Neural progenitor cell (in vitro differentiated cells): Measurements from ENCODE around the gene FBRSL1. TPM values are rescaled to one million over a fixed set of nuclear protein-coding genes. Genes with fewer than 3 reads are reported as not detected.

Experiments
- DNase-seq: peaks from one replicate; pipeline ENCODE4 v3.0.0-alpha.2; 2016; ENCODE audit warnings: low spot score
- H2AFZ ChIP-seq: fragments of 200-600 bp; sonication (generic); replicated peaks from 2 replicates; pipeline ENCODE4 v1.6.1; 2016; ENCODE audit warnings: antibody characterized with exemption
- H3F3A ChIP-seq: fragments of 200-600 bp; sonication (generic); 2 replicates; pipeline ENCODE4 v1.6.1; 2016; ENCODE audit warnings: antibody characterized with exemption, low read depth
- H3K27ac ChIP-seq: fragments of 200-600 bp; sonication (generic); 2 replicates; pipeline ENCODE4 v1.5.1; 2016; ENCODE audit warnings: mild to moderate bottlenecking
- H3K27me3 ChIP-seq: fragments of 200-600 bp; sonication (generic); 2 replicates; pipeline ENCODE4 v1.6.1; 2016; ENCODE audit warnings: mild to moderate bottlenecking, moderate library complexity
- H3K36me3 ChIP-seq: fragments of 200-600 bp; sonication (generic); 2 replicates; pipeline ENCODE4 v1.5.1; 2016
- H3K4me1 ChIP-seq: fragments of 200-600 bp; sonication (generic); 2 replicates; pipeline ENCODE4 v1.6.1; 2016; ENCODE audit warnings: mixed run types
- H3K4me2 ChIP-seq: fragments of 200-600 bp; sonication (generic); 2 replicates; pipeline ENCODE4 v1.6.1; 2016
- H3K4me3 ChIP-seq: fragments of 200-600 bp; sonication (generic); 2 replicates; pipeline ENCODE4 v1.5.1; 2016
- H3K79me2 ChIP-seq: fragments of 200-600 bp; sonication (generic); 2 replicates; pipeline ENCODE4 v1.6.1; 2016; ENCODE audit warnings: low read depth
- H3K9ac ChIP-seq: fragments of 200-600 bp; sonication (generic); 2 replicates; pipeline ENCODE4 v1.6.1; 2016
- H3K9me3 ChIP-seq: fragments of 200-600 bp; sonication (generic); 2 replicates; pipeline ENCODE4 v1.5.1; 2016; ENCODE audit warnings: low read depth
- H4K20me1 ChIP-seq: fragments of 200-600 bp; sonication (generic); 2 replicates; pipeline ENCODE4 v1.6.1; 2016; ENCODE audit warnings: low read depth
- H3K27ac Mint-ChIP-seq: 3 replicates; pipeline ENCODE4 v1.8.0; 2021; ENCODE audit warnings: mixed read lengths
- H3K27me3 Mint-ChIP-seq: 2 replicates; pipeline ENCODE4 v1.8.0; 2022; ENCODE audit warnings: low read depth, mild to moderate bottlenecking, inconsistent platforms, moderate library complexity, mixed read lengths; ENCODE audit not compliant: insufficient read depth
- H3K36me3 Mint-ChIP-seq: 3 replicates; pipeline ENCODE4 v1.8.0; 2021; ENCODE audit warnings: mixed read lengths
- H3K4me1 Mint-ChIP-seq: 3 replicates; pipeline ENCODE4 v1.8.0; 2021; ENCODE audit warnings: mixed read lengths
- H3K4me3 Mint-ChIP-seq: 3 replicates; pipeline ENCODE4 v1.8.0; 2021; ENCODE audit warnings: mild to moderate bottlenecking, moderate library complexity, mixed read lengths
- H3K9me3 Mint-ChIP-seq: 3 replicates; pipeline ENCODE4 v1.8.0; 2020; ENCODE audit warnings: mixed read lengths
- EZH2 ChIP-seq: fragments of 200-600 bp; sonication (generic); IDR thresholded peaks from 2 replicates; pipeline ENCODE4 v1.6.1; 2017; ENCODE audit warnings: antibody characterized with exemption, mild to moderate bottlenecking, moderate library complexity
- EZH2phosphoT487 ChIP-seq: fragments of 200-600 bp; sonication (generic); IDR thresholded peaks from 2 replicates; pipeline ENCODE4 v1.6.1; 2017; ENCODE audit warnings: antibody characterized with exemption
- total RNA-seq: library from RNA; depleted of rRNA; stranded (reverse); fragments of >200 nt; gene quantifications from 2 replicates; pipeline ENCODE4 v1.2.3, GENCODE V29; 2015; ENCODE audit warnings: low replicate concordance
- TF ChIP-seq, protein P1 (sequence below): fragments of 200-600 bp; sonication (generic); IDR thresholded peaks from 2 replicates; pipeline ENCODE4 v1.5.1; 2017; ENCODE audit warnings: antibody characterized with exemption, mild to moderate bottlenecking

FBRSL1 gene
- total RNA-seq, 1 donor from 2014 or later = 7.4 TPM

DNA sequence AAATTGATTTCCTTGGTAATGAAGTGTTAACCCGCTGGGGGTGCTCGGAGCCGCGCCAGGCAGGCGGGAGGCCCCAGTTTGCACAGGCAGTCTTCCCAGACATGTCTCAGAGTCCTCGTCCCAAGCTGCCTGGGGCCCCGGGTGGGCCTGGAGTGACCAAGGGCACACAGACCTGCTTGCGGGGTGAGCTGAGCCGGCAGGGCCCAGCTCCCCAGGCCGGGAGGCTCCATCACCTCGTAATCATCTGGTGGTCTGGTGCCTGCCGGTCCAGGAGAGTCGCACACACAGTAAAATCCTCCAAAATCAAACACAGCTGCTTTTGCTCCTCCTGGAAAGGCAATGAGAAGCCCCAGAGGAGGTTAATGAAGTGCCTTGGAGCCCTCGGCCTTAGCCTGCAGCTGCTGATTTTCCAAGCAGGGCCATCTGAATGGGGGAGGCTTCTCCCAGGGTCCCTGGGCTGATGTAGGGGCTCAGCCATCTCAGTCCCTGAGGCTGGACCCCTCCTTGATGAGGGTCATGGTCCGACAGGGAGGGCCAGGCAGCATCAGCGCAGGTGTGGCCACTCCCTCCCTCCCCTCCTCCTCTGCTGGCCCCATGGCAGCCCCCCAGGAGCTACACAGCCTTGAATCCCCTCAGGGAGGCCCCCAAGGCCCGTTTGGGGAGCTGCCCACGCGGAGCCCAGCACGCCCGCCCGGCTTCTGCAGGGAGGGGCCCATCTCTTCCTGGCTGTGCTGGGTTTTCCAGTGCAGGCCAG, 39.4 kb upstream of the FBRSL1 start:
- H3K9ac ChIP-seq = no peak overlapping the region
- no peaks in the 10 kb centered on the region for H3K79me2 ChIP-seq
- H3K4me3 ChIP-seq = no peak overlapping the region
- no peak overlapping the region for H3K4me2 ChIP-seq
- no peaks in the 10 kb centered on the region for H3K36me3 ChIP-seq
- H4K20me1 ChIP-seq = no peaks in the 10 kb centered on the region
- Mint-ChIP-seq H3K9me3 (peaks cover 6% of the 10 kb centered on the region), H3K4me1 (peaks cover 19% of the 10 kb centered on the region), H3K36me3 (no peaks in the 10 kb centered on the region), H3K27me3 (peaks cover 37% of the 10 kb centered on the region), H3K27ac (no peak overlapping the region), H3K4me3 (no peak overlapping the region)
- H3F3A ChIP-seq = peaks cover 19% of the 10 kb centered on the region
- no peak for DNase-seq
- H3K9me3 ChIP-seq = no peaks in the 10 kb centered on the region
- TF ChIP-seq, protein P1, sequence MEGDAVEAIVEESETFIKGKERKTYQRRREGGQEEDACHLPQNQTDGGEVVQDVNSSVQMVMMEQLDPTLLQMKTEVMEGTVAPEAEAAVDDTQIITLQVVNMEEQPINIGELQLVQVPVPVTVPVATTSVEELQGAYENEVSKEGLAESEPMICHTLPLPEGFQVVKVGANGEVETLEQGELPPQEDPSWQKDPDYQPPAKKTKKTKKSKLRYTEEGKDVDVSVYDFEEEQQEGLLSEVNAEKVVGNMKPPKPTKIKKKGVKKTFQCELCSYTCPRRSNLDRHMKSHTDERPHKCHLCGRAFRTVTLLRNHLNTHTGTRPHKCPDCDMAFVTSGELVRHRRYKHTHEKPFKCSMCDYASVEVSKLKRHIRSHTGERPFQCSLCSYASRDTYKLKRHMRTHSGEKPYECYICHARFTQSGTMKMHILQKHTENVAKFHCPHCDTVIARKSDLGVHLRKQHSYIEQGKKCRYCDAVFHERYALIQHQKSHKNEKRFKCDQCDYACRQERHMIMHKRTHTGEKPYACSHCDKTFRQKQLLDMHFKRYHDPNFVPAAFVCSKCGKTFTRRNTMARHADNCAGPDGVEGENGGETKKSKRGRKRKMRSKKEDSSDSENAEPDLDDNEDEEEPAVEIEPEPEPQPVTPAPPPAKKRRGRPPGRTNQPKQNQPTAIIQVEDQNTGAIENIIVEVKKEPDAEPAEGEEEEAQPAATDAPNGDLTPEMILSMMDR = no peak
- no peak for TF ChIP-seq EZH2
- TF ChIP-seq EZH2phosphoT487 = no peak
- no peak overlapping the region for H2AFZ ChIP-seq
- H3K27ac ChIP-seq = no peak overlapping the region
- H3K27me3 ChIP-seq = peaks cover 59% of the 10 kb centered on the region
- peaks cover 12% of the 10 kb centered on the region for H3K4me1 ChIP-seq

DNA sequence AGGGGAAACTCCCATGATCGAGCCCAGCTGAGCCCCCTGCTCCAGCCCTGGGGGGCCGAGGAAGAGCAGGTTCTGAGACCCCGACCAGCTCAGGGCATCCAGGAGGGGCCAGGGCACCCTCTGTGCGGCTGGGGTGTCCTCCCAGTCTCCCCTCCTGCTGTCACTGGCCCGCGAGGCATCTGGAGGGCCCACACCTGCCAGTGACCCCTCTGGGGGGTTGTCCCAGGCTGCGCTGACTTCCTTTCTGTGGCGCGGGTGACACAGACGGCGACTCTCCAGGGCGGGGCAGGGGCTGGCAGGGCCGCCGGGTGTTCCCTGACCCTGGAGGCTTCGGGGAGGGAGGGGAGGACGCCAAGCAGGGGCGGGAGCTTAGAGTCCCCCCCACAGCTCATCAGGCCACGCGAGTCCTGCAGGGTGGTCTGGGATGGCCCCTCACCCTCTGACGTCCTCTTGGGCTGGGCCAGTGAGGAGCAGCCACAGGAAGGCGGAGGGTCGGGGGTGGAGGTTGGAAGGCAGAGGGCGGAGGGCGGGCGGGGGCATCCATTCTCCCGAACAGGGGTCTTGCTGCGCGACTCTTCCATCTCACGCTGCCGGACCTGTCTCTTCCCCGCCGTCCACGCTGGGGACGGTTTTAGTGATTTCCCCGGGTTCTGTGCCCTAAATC, 38.6 kb upstream of the FBRSL1 start:
- H3K27me3 ChIP-seq = peaks cover 59% of the 10 kb centered on the region
- peaks cover 37% of the 10 kb centered on the region for H3K27me3 Mint-ChIP-seq

DNA sequence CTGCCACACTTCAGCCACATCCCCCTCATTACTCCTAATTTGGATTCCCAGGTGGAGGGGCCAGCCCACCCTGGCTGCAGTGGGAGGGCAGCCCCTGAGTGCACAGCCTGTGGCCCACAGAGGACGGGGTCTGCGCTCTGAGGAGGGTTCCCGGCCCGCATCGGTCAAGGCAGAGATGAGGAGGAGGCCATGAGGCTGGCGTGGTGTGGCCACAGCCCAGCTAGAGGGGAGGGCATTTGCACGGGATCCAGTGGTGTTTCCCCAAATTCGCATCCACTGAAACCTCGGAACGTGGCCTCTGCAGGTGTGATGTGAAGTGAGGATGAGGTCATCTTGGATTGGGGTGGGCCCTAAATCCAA, 38.1 kb upstream of the FBRSL1 start:
- TF ChIP-seq, protein P1 = no peak
- TF ChIP-seq EZH2 (no peak), EZH2phosphoT487 (no peak)
- Histone ChIP-seq H3K9ac (no peak overlapping the region), H3K9me3 (no peaks in the 10 kb centered on the region), H4K20me1 (no peaks in the 10 kb centered on the region), H3K4me3 (no peak overlapping the region), H2AFZ (no peak overlapping the region), H3F3A (peaks cover 20% of the 10 kb centered on the region), H3K36me3 (no peaks in the 10 kb centered on the region), H3K4me1 (peaks cover 14% of the 10 kb centered on the region), H3K27ac (no peak overlapping the region), H3K79me2 (no peaks in the 10 kb centered on the region), H3K4me2 (no peak overlapping the region), H3K27me3 (peaks cover 59% of the 10 kb centered on the region)
- H3K27me3 Mint-ChIP-seq = peaks cover 32% of the 10 kb centered on the region
- H3K4me1 Mint-ChIP-seq = peaks cover 17% of the 10 kb centered on the region
- no peak overlapping the region for H3K4me3 Mint-ChIP-seq
- peaks cover 7% of the 10 kb centered on the region for H3K9me3 Mint-ChIP-seq
- no peak overlapping the region for H3K27ac Mint-ChIP-seq
- no peak for DNase-seq
- H3K36me3 Mint-ChIP-seq = no peaks in the 10 kb centered on the region

More for the DNA sequence above, 38.6 kb upstream of the FBRSL1 start:
- Histone ChIP-seq H3F3A (peaks cover 19% of the 10 kb centered on the region), H3K9ac (no peak overlapping the region), H3K4me2 (no peak overlapping the region), H4K20me1 (no peaks in the 10 kb centered on the region), H2AFZ (no peak overlapping the region), H3K27ac (no peak overlapping the region), H3K9me3 (no peaks in the 10 kb centered on the region), H3K79me2 (no peaks in the 10 kb centered on the region), H3K4me1 (peaks cover 10% of the 10 kb centered on the region), H3K4me3 (no peak overlapping the region), H3K36me3 (no peaks in the 10 kb centered on the region)
- TF ChIP-seq EZH2 (no peak), EZH2phosphoT487 (no peak)
- TF ChIP-seq, protein P1 = no peak
- Mint-ChIP-seq H3K9me3 (peaks cover 7% of the 10 kb centered on the region), H3K4me1 (peaks cover 17% of the 10 kb centered on the region), H3K36me3 (no peaks in the 10 kb centered on the region), H3K4me3 (no peak overlapping the region), H3K27ac (no peak overlapping the region)
- no peak for DNase-seq
